ENCODE measurements around the gene CCDC192.

CCDC192 gene

DNA sequence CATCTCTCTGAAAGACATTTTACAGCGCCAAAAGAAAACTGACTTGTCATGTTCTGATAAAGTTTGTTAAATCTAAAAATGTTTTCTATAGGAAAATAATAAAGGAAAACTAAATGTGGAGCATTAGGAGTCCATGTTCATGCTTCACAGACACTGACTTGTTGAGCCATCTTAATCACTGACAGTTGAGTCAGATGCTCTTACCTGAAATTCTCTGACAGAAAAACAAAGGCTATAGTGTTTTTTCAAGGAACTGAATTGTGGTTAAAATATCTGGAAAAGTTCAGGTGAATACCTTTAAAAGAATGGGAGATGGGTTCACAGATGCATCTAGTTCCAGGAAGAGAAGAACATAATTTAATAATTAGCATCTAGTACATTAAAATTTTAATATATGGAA is 266.9 kb downstream of the CCDC192 start (continued):
- TF ChIP-seq, protein P1, sequence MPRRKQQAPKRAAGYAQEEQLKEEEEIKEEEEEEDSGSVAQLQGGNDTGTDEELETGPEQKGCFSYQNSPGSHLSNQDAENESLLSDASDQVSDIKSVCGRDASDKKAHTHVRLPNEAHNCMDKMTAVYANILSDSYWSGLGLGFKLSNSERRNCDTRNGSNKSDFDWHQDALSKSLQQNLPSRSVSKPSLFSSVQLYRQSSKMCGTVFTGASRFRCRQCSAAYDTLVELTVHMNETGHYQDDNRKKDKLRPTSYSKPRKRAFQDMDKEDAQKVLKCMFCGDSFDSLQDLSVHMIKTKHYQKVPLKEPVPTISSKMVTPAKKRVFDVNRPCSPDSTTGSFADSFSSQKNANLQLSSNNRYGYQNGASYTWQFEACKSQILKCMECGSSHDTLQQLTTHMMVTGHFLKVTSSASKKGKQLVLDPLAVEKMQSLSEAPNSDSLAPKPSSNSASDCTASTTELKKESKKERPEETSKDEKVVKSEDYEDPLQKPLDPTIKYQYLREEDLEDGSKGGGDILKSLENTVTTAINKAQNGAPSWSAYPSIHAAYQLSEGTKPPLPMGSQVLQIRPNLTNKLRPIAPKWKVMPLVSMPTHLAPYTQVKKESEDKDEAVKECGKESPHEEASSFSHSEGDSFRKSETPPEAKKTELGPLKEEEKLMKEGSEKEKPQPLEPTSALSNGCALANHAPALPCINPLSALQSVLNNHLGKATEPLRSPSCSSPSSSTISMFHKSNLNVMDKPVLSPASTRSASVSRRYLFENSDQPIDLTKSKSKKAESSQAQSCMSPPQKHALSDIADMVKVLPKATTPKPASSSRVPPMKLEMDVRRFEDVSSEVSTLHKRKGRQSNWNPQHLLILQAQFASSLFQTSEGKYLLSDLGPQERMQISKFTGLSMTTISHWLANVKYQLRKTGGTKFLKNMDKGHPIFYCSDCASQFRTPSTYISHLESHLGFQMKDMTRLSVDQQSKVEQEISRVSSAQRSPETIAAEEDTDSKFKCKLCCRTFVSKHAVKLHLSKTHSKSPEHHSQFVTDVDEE (CRISPR knock-in tag; IDR thresholded peaks at IDR 0.05) = no peak
- no peak for TF ChIP-seq ISL1 (CRISPR knock-in tag; IDR thresholded peaks at IDR 0.05)
- no peak for TF ChIP-seq GLIS3 (CRISPR knock-in tag; IDR thresholded peaks at IDR 0.05)
- TF ChIP-seq ZC3H10 (CRISPR knock-in tag; IDR thresholded peaks at IDR 0.05) = no peak
- TF ChIP-seq SNAI2 (CRISPR knock-in tag; IDR thresholded peaks at IDR 0.05) = no peak
- TF ChIP-seq TCF4 (CRISPR knock-in tag; IDR thresholded peaks at IDR 0.05; ENCODE audit: borderline replicate concordance) = no peak
- no peak for TF ChIP-seq CSDC2 (CRISPR knock-in tag; IDR thresholded peaks at IDR 0.05)
- no peak for TF ChIP-seq ESRRG (CRISPR knock-in tag; IDR thresholded peaks at IDR 0.05)
- TF ChIP-seq TOX (CRISPR knock-in tag; IDR thresholded peaks at IDR 0.05; ENCODE audit: borderline replicate concordance) = no peak
- TF ChIP-seq, protein P2, sequence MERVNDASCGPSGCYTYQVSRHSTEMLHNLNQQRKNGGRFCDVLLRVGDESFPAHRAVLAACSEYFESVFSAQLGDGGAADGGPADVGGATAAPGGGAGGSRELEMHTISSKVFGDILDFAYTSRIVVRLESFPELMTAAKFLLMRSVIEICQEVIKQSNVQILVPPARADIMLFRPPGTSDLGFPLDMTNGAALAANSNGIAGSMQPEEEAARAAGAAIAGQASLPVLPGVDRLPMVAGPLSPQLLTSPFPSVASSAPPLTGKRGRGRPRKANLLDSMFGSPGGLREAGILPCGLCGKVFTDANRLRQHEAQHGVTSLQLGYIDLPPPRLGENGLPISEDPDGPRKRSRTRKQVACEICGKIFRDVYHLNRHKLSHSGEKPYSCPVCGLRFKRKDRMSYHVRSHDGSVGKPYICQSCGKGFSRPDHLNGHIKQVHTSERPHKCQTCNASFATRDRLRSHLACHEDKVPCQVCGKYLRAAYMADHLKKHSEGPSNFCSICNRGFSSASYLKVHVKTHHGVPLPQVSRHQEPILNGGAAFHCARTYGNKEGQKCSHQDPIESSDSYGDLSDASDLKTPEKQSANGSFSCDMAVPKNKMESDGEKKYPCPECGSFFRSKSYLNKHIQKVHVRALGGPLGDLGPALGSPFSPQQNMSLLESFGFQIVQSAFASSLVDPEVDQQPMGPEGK (CRISPR knock-in tag; IDR thresholded peaks at IDR 0.05; ENCODE audit: borderline replicate concordance) = no peak
- TF ChIP-seq, protein P3, sequence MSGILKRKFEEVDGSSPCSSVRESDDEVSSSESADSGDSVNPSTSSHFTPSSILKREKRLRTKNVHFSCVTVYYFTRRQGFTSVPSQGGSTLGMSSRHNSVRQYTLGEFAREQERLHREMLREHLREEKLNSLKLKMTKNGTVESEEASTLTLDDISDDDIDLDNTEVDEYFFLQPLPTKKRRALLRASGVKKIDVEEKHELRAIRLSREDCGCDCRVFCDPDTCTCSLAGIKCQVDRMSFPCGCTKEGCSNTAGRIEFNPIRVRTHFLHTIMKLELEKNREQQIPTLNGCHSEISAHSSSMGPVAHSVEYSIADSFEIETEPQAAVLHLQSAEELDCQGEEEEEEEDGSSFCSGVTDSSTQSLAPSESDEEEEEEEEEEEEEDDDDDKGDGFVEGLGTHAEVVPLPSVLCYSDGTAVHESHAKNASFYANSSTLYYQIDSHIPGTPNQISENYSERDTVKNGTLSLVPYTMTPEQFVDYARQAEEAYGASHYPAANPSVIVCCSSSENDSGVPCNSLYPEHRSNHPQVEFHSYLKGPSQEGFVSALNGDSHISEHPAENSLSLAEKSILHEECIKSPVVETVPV (CRISPR knock-in tag; IDR thresholded peaks at IDR 0.05) = no peak
- TF ChIP-seq ARNTL (CRISPR knock-in tag; IDR thresholded peaks at IDR 0.05; ENCODE audit: borderline replicate concordance, low read depth) = no peak

DNA sequence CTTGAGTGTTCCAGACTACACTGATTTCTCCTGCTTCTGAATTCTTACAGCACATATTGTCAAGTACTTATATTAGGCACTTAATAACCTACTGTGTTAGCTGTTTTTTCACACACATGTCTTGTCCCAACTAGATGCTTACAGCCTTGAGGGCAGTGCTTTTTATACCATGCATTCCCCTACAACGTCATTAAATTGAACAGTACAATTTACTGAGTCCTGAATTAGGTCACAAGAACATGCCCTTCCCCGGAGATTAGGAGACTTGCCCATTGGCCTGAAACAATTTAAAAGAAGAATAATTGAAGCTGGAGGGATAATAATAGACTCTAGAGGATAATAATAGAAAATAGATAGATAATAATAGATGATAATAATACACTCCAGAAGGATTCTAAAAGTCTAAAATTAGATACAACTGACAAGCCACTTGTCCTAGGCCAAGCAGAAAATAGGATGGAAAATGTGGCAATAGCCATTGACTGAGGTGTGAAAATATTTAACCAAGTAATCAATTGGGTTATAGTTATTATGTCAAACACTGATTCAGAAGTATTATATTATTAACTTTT is 267.7 kb downstream of the CCDC192 start:
- no peak for TF ChIP-seq ISL1 (CRISPR knock-in tag; IDR thresholded peaks at IDR 0.05)
- no peak for TF ChIP-seq ZC3H10 (CRISPR knock-in tag; IDR thresholded peaks at IDR 0.05)
- TF ChIP-seq SNAI2 (CRISPR knock-in tag; IDR thresholded peaks at IDR 0.05) = no peak
- TF ChIP-seq RARB (CRISPR knock-in tag; IDR thresholded peaks at IDR 0.05) = no peak
- no peak for TF ChIP-seq BACH2 (CRISPR knock-in tag; IDR thresholded peaks at IDR 0.05; ENCODE audit: borderline replicate concordance)
- no peak for TF ChIP-seq GLIS3 (CRISPR knock-in tag; IDR thresholded peaks at IDR 0.05)
- no peak for TF ChIP-seq TCF4 (CRISPR knock-in tag; IDR thresholded peaks at IDR 0.05; ENCODE audit: borderline replicate concordance)
- TF ChIP-seq PPARA (CRISPR knock-in tag; IDR thresholded peaks at IDR 0.05; ENCODE audit: borderline replicate concordance) = no peak
- TF ChIP-seq ARNTL (CRISPR knock-in tag; IDR thresholded peaks at IDR 0.05; ENCODE audit: borderline replicate concordance, low read depth) = no peak
- no peak for TF ChIP-seq ZNF70 (CRISPR knock-in tag; IDR thresholded peaks at IDR 0.05)
- TF ChIP-seq, protein P4, sequence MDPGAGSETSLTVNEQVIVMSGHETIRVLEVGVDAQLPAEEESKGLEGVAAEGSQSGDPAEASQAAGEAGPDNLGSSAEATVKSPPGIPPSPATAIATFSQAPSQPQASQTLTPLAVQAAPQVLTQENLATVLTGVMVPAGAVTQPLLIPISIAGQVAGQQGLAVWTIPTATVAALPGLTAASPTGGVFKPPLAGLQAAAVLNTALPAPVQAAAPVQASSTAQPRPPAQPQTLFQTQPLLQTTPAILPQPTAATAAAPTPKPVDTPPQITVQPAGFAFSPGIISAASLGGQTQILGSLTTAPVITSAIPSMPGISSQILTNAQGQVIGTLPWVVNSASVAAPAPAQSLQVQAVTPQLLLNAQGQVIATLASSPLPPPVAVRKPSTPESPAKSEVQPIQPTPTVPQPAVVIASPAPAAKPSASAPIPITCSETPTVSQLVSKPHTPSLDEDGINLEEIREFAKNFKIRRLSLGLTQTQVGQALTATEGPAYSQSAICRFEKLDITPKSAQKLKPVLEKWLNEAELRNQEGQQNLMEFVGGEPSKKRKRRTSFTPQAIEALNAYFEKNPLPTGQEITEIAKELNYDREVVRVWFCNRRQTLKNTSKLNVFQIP (CRISPR knock-in tag; IDR thresholded peaks at IDR 0.05; ENCODE audit: borderline replicate concordance, low read depth) = no peak
- TF ChIP-seq ZFP30 (CRISPR knock-in tag; IDR thresholded peaks at IDR 0.05) = no peak
- no peak for TF ChIP-seq ZFP3 (CRISPR knock-in tag; IDR thresholded peaks at IDR 0.05)
- TF ChIP-seq, protein P1 (CRISPR knock-in tag; IDR thresholded peaks at IDR 0.05) = no peak
- no peak for TF ChIP-seq ESRRG (CRISPR knock-in tag; IDR thresholded peaks at IDR 0.05)
- TF ChIP-seq, protein P5, sequence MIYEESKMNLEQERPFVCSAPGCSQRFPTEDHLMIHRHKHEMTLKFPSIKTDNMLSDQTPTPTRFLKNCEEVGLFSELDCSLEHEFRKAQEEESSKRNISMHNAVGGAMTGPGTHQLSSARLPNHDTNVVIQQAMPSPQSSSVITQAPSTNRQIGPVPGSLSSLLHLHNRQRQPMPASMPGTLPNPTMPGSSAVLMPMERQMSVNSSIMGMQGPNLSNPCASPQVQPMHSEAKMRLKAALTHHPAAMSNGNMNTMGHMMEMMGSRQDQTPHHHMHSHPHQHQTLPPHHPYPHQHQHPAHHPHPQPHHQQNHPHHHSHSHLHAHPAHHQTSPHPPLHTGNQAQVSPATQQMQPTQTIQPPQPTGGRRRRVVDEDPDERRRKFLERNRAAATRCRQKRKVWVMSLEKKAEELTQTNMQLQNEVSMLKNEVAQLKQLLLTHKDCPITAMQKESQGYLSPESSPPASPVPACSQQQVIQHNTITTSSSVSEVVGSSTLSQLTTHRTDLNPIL (CRISPR knock-in tag; IDR thresholded peaks at IDR 0.05; ENCODE audit: low read depth) = no peak
- TF ChIP-seq TOX (CRISPR knock-in tag; IDR thresholded peaks at IDR 0.05; ENCODE audit: borderline replicate concordance) = no peak
- TF ChIP-seq OSR1 (CRISPR knock-in tag; IDR thresholded peaks at IDR 0.05) = no peak
- TF ChIP-seq ZNF8 (CRISPR knock-in tag; IDR thresholded peaks at IDR 0.05) = no peak
- no peak for ATAC-seq

Data from SK-N-SH treated with all-trans-retinoic acid at 6 μM for 48 hours (cell line).